WI38 (cell line): ENCODE data around the gene MAP3K1.

Experiments used
- H3K4me3 ChIP-seq: 2 replicates; pipeline ENCODE4 v1.5.1; 2011; ENCODE audit warnings: low read depth, mild to moderate bottlenecking, control low read depth, low read length
- CTCF ChIP-seq: IDR thresholded peaks from 2 replicates; pipeline ENCODE4 v1.5.1; 2012; ENCODE audit warnings: low read depth, mild to moderate bottlenecking, control low read depth, low read length

The MAP3K1 gene

GRCh38 chr5:56803894-56804293 lies 11.5 kb upstream of the MAP3K1 start:
- no peak for TF ChIP-seq CTCF

GRCh38 chr5:56807679-56808078 lies 7.7 kb upstream of the MAP3K1 start:
- H3K4me3 ChIP-seq: no peak overlapping the region
- no peak for TF ChIP-seq CTCF

More at GRCh38 chr5:56803894-56804293, 11.5 kb upstream of the MAP3K1 start:
- H3K4me3 ChIP-seq: no peak overlapping the region

- H3K4me3 ChIP-seq: no peak overlapping the region
- TF ChIP-seq CTCF: no peak
Observed at GRCh38 chr5:56808211-56808610, 7.1 kb upstream of the MAP3K1 start.

- H3K4me3 ChIP-seq: no peak overlapping the region
- TF ChIP-seq CTCF: no peak
Observed at GRCh38 chr5:56810826-56811225, 4.5 kb upstream of the MAP3K1 start.

- no peak for TF ChIP-seq CTCF
- H3K4me3 ChIP-seq: no peak overlapping the region
Observed at GRCh38 chr5:56812110-56812509, 3.2 kb upstream of the MAP3K1 start.

GRCh38 chr5:56813302-56813701 lies 2.0 kb upstream of the MAP3K1 start:
- no peak for TF ChIP-seq CTCF
- H3K4me3 ChIP-seq: no peak overlapping the region

- peak overlapping the region; percentile 86 for H3K4me3 ChIP-seq
- TF ChIP-seq CTCF: no peak
Observed at GRCh38 chr5:56814361-56814962, 887 bp upstream of the MAP3K1 start.
